Activated T-helper 2 cell treated with anti-CD3 and anti-CD28 coated beads, Interferon-gamma antibody, Interleukin-2, Interleukin-4, amounts not matched to agents 10 μg/mL and 5 μg/mL and 100 μg/mL, durations not matched to agents 14 hours and 24 hours and 36 hours (primary cell): Measurements from ENCODE around the gene GAPDHS. TPM values are rescaled to one million over a fixed set of nuclear protein-coding genes. Genes with fewer than 3 reads are reported as not detected.

Source experiments
- DNase-seq: peaks from one replicate; pipeline ENCODE4 v3.0.0; 2021; ENCODE audit warnings: low spot score
- H3K27ac Mint-ChIP-seq: one replicate; pipeline ENCODE4 v1.8.0; 2021; ENCODE audit warnings: mixed read lengths
- H3K27me3 Mint-ChIP-seq: one replicate; pipeline ENCODE4 v1.8.0; 2021; ENCODE audit warnings: low read depth, mixed read lengths
- H3K36me3 Mint-ChIP-seq: one replicate; pipeline ENCODE4 v1.8.0; 2021; ENCODE audit warnings: low read depth, mixed read lengths
- H3K4me1 Mint-ChIP-seq: one replicate; pipeline ENCODE4 v1.8.0; 2021; ENCODE audit warnings: low read depth, mixed read lengths
- H3K4me3 Mint-ChIP-seq: one replicate; pipeline ENCODE4 v1.8.0; 2021; ENCODE audit warnings: low read depth, mild to moderate bottlenecking, moderate library complexity, mixed read lengths
- H3K9me3 Mint-ChIP-seq: one replicate; pipeline ENCODE4 v1.8.0; 2021; ENCODE audit warnings: mixed read lengths
- intact Hi-C: fragments of 100-400 bp; cut with micrococcal nuclease; formaldehyde crosslinking; loops from one replicate; pipeline ENCODE4 v1.15.1; 2023
- total RNA-seq: library from RNA; stranded (reverse); gene quantifications from 2 replicates; pipeline ENCODE4 v1.2.3, GENCODE V29; 2022

Gene GAPDHS
- total RNA-seq, 1 donor from 2014 or later: not detected

DNA sequence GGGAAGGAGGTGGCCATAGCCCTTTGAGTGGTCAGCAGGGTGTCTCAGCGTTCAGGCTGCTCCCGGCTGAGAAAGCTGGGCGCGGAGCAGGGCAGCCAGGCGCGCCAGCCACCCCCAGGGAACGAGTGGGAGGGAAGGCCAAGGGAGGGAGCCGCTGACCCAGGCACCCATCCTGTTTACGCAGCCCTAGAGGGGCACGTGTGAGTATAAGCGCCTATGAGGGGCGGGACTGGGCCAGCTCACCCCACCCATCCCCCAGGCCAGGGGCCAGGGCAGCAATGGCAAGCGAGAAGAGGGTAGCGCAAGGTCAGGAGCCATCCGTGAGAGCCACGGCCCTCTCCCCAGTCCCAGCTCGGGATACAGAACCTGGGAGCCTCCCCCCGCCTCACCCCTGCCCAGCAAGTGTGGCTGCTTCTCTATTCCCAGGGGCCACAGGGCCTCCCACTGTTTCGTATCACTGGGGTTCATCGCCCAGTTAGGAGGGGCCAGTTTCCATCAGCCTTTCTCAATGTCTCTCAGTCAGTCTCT is 18.9 kb upstream of the GAPDHS start:
- Mint-ChIP-seq H3K4me1 (peaks cover 9% of the 10 kb centered on the region), H3K27ac (no peak overlapping the region), H3K4me3 (no peak overlapping the region), H3K9me3 (no peaks in the 10 kb centered on the region), H3K27me3 (peaks cover 18% of the 10 kb centered on the region), H3K36me3 (no peaks in the 10 kb centered on the region)
- intact Hi-C loops: loop anchor here (5.0 kb wide), 1 partner anchor 33 kb away; the partner anchor contains the start of gene TMEM147
- DNase-seq: no peak

DNA sequence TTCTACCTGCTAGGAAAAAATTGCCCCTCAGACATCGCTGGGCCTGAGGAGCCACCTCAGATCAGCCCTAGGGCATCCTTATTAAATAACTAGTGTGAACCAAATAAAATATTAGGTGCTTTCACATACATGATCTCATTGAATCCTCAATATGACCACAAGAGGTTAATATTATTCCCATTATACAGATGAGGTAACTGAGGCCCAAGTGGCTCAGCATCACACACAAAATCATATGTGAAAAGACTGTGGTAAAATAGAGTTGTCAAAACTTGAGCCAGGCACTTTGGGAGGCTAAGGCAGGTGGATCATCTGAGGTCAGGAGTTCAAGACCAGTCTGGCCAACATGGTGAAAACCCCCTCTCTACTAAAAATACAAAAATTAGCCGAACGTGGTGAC is 16.9 kb upstream of the GAPDHS start:
- no peaks in the 10 kb centered on the region for H3K9me3 Mint-ChIP-seq

DNA sequence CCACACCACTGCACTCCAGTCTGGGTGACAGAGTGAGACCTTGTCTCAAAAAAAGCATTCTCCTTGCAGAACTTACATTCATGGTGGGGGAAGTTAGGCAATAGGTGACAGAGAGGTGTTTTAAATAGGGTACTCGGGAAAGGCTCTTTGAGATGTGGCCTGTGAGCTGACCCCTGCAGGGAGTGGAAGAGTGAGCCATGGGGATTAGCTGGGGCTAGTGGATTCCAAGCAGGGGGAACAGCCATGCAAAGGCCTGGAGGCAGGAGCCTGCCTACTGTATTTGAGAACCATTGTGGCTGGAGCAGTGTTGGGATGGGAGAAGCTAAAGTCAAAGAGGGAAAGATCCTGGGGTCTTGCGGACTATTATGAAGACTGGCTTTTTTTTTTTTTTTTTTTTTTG is 15.9 kb upstream of the GAPDHS start:
- H3K27ac Mint-ChIP-seq: no peak overlapping the region
- no peaks in the 10 kb centered on the region for H3K36me3 Mint-ChIP-seq
- H3K4me1 Mint-ChIP-seq: no peaks in the 10 kb centered on the region
- intact Hi-C loops: no loop called here
- H3K27me3 Mint-ChIP-seq: peaks cover 7% of the 10 kb centered on the region
- no peak overlapping the region for H3K4me3 Mint-ChIP-seq
- no peak for DNase-seq
- H3K9me3 Mint-ChIP-seq: no peaks in the 10 kb centered on the region

More for the DNA sequence above, 16.9 kb upstream of the GAPDHS start:
- Mint-ChIP-seq H3K4me3 (no peak overlapping the region), H3K4me1 (no peaks in the 10 kb centered on the region), H3K36me3 (no peaks in the 10 kb centered on the region), H3K27ac (no peak overlapping the region), H3K27me3 (peaks cover 9% of the 10 kb centered on the region)
- no peak for DNase-seq
- intact Hi-C loops: no loop called here

GRCh38 chr19:35518313-35518712 is 14.9 kb upstream of the GAPDHS start:
- no peaks in the 10 kb centered on the region for H3K36me3 Mint-ChIP-seq
- no peak overlapping the region for H3K27ac Mint-ChIP-seq
- no peaks in the 10 kb centered on the region for H3K9me3 Mint-ChIP-seq
- no peaks in the 10 kb centered on the region for H3K4me1 Mint-ChIP-seq
- DNase-seq: no peak
- H3K27me3 Mint-ChIP-seq: peaks cover 7% of the 10 kb centered on the region
- intact Hi-C loops: no loop called here
- no peak overlapping the region for H3K4me3 Mint-ChIP-seq

DNA sequence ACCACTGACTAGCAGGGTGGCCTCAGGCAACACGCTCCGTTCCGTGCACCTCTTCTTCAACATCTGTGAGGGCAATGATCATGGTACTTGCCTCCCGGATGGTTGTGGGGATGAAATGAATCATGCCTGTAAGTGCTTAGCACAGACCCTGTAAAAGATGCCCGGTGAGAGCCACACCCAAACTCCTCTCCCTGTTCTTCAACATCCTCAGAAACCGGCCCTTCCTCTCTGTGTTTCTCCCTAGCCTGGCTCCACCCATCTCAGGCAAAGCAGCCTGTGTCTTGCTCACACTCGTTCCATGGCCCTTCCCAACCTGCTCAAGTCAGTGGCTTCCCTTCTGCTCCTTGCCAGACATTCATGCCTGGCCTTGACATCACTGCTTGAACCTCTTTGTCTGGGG is 14.0 kb upstream of the GAPDHS start:
- intact Hi-C loops: no loop called here
- H3K9me3 Mint-ChIP-seq: no peaks in the 10 kb centered on the region
- H3K4me1 Mint-ChIP-seq: no peaks in the 10 kb centered on the region
- H3K36me3 Mint-ChIP-seq: no peaks in the 10 kb centered on the region
- no peak for DNase-seq
- H3K27ac Mint-ChIP-seq: no peak overlapping the region
- peaks cover 3% of the 10 kb centered on the region for H3K27me3 Mint-ChIP-seq
- H3K4me3 Mint-ChIP-seq: no peak overlapping the region

GRCh38 chr19:35521124-35521743 is 12.0 kb upstream of the GAPDHS start:
- intact Hi-C loops: no loop called here
- Mint-ChIP-seq H3K4me3 (no peak overlapping the region), H3K36me3 (no peaks in the 10 kb centered on the region), H3K9me3 (no peaks in the 10 kb centered on the region), H3K27ac (no peak overlapping the region), H3K4me1 (no peaks in the 10 kb centered on the region), H3K27me3 (peaks cover 3% of the 10 kb centered on the region)
- DNase-seq: no peak

DNA sequence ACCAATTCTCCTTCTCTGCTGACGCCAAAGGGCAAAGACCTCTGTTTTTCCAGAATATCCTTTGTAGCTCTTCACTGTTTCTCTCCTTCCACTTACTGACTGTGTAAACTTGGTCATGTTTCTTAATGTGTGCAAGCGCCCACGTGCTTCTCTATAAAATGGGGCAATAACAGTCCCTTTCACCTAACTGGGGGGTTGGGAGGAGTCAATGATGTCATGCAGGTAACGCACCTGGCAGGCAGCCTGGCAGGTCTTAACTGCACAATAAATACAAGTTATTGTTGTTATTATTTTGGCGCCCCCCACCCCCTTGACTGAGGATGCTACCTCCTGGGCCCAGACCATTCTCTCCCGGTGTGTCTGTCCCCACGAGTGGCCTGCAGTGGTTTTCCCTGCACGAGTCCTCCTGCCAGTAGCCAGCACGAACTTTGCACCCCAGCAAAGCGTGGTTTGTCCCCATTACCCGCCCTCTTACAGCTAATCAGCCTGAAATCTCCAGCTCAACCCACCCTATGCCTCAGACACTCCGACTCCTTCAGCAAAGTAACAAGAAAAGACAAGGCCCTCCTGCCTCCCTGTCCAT is 10.4 kb upstream of the GAPDHS start:
- no peak overlapping the region for H3K4me3 Mint-ChIP-seq
- intact Hi-C loops: no loop called here
- peaks cover 3% of the 10 kb centered on the region for H3K27me3 Mint-ChIP-seq
- H3K36me3 Mint-ChIP-seq: no peaks in the 10 kb centered on the region
- H3K4me1 Mint-ChIP-seq: no peaks in the 10 kb centered on the region
- no peaks in the 10 kb centered on the region for H3K9me3 Mint-ChIP-seq
- no peak overlapping the region for H3K27ac Mint-ChIP-seq
- DNase-seq: no peak

GRCh38 chr19:35524181-35524837 is 8.9 kb upstream of the GAPDHS start:
- intact Hi-C loops: no loop called here
- DNase-seq: no peak
- H3K4me1 Mint-ChIP-seq: no peaks in the 10 kb centered on the region
- H3K9me3 Mint-ChIP-seq: no peaks in the 10 kb centered on the region
- peaks cover 7% of the 10 kb centered on the region for H3K27me3 Mint-ChIP-seq
- no peaks in the 10 kb centered on the region for H3K36me3 Mint-ChIP-seq
- no peak overlapping the region for H3K27ac Mint-ChIP-seq
- no peak overlapping the region for H3K4me3 Mint-ChIP-seq

- Mint-ChIP-seq H3K27ac (no peak overlapping the region), H3K36me3 (no peaks in the 10 kb centered on the region), H3K4me3 (no peak overlapping the region), H3K4me1 (no peaks in the 10 kb centered on the region), H3K27me3 (peaks cover 7% of the 10 kb centered on the region), H3K9me3 (no peaks in the 10 kb centered on the region)
- DNase-seq: no peak
- intact Hi-C loops: no loop called here
These were observed 7.4 kb upstream of the GAPDHS start for GRCh38 chr19:35525873-35526272.

- Mint-ChIP-seq H3K27me3 (peaks cover 22% of the 10 kb centered on the region), H3K9me3 (no peaks in the 10 kb centered on the region), H3K36me3 (no peaks in the 10 kb centered on the region), H3K4me1 (no peaks in the 10 kb centered on the region), H3K4me3 (no peak within 1 kb of the TSS), H3K27ac (no peak within 1 kb of the TSS)
- no peak for DNase-seq
- intact Hi-C loops: no loop called here
These were observed 4.8 kb upstream of the GAPDHS start, which contains the start of gene SBSN for GRCh38 chr19:35528218-35529038. SBSN (minus strand) TSS chr19:35528311; CDS start chr19:35528281, 30 bp downstream.

- Mint-ChIP-seq H3K4me1 (peaks cover 5% of the 10 kb centered on the region), H3K9me3 (no peaks in the 10 kb centered on the region), H3K27ac (no peak overlapping the region), H3K27me3 (peaks cover 26% of the 10 kb centered on the region), H3K36me3 (no peaks in the 10 kb centered on the region), H3K4me3 (no peak overlapping the region)
- no peak for DNase-seq
- intact Hi-C loops: no loop called here
These were observed 3.7 kb upstream of the GAPDHS start for GRCh38 chr19:35529241-35530218.

DNA sequence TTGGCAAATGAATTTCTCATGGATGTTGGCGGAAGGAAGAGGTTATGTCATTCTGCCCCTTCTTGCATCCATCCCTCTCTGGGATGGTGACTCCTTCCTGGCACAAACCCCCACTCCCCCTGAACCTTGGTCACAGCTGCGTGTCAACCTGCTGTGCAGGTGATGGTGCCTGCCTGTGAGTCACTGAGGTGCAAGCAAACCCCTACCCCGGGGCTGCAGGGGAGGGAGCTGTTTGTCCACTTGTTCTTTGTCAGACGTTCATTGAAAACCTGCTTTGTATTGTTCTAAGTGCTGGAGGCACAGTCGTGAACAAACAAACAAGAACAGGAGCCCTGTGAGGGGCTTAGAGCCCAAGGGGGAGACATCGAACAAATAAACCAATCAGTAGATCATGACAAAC is 2.0 kb upstream of the GAPDHS start:
- no peaks in the 10 kb centered on the region for H3K36me3 Mint-ChIP-seq
- intact Hi-C loops: no loop called here
- DNase-seq: no peak
- H3K4me3 Mint-ChIP-seq: no peak overlapping the region
- no peaks in the 10 kb centered on the region for H3K9me3 Mint-ChIP-seq
- H3K27me3 Mint-ChIP-seq: peaks cover 30% of the 10 kb centered on the region
- H3K27ac Mint-ChIP-seq: no peak overlapping the region
- H3K4me1 Mint-ChIP-seq: peaks cover 5% of the 10 kb centered on the region
